ENCODE measurements around the gene SLC19A1.
"Not testable (repeated sequence)": the region's sequence is repeated elsewhere in the genome, so short reads cannot be mapped to it uniquely, and the experiment has no call there.

SLC19A1 gene

GRCh38 chr21:45576838-45577737, 34.8 kb upstream of the SLC19A1 start:
- no peak for DNase-seq

- no peak for DNase-seq
Measured at GRCh38 chr21:45575993-45576837, 34.0 kb upstream of the SLC19A1 start.

GRCh38 chr21:45575304-45575992, 33.2 kb upstream of the SLC19A1 start:
- no peak for DNase-seq

- DNase-seq = no peak
Measured at GRCh38 chr21:45574691-45575090, 32.5 kb upstream of the SLC19A1 start.

GRCh38 chr21:45574081-45574501, 31.9 kb upstream of the SLC19A1 start:
- DNase-seq = no peak

- no peak for DNase-seq
Measured at GRCh38 chr21:45573452-45574035, 31.3 kb upstream of the SLC19A1 start.

GRCh38 chr21:45572783-45573451, 30.7 kb upstream of the SLC19A1 start:
- DNase-seq = no peak

- no peak for DNase-seq
Measured at GRCh38 chr21:45572231-45572630, 30.0 kb upstream of the SLC19A1 start.

- DNase-seq = no peak
Measured at GRCh38 chr21:45571641-45572040, 29.4 kb upstream of the SLC19A1 start.

- DNase-seq = no peak
Measured at GRCh38 chr21:45570826-45571601, 28.8 kb upstream of the SLC19A1 start.

GRCh38 chr21:45570071-45570470, 27.8 kb upstream of the SLC19A1 start:
- no peak for DNase-seq

- no peak for DNase-seq
Measured at GRCh38 chr21:45568383-45568782, 26.1 kb upstream of the SLC19A1 start.

GRCh38 chr21:45564137-45564536, 21.9 kb upstream of the SLC19A1 start:
- not testable (repeated sequence) for DNase-seq

- DNase-seq = no peak
Measured at GRCh38 chr21:45562965-45563364, 20.7 kb upstream of the SLC19A1 start.

GRCh38 chr21:45562402-45562801, 20.2 kb upstream of the SLC19A1 start:
- DNase-seq = peak in 1 of 2 experiments; percentile 10

GRCh38 chr21:45561241-45561640, 19.0 kb upstream of the SLC19A1 start:
- DNase-seq = not testable (repeated sequence)

GRCh38 chr21:45560106-45561021, 18.1 kb upstream of the SLC19A1 start:
- DNase-seq = no peak

GRCh38 chr21:45559216-45560105, 17.2 kb upstream of the SLC19A1 start:
- no peak for DNase-seq

Measured in SHP77 (cell line).